Omental fat pad (tissue), 4 donors: ENCODE measurements around the gene KCNE3. TPM values are rescaled to one million over a fixed set of nuclear protein-coding genes. Genes with fewer than 3 reads are reported as not detected.
A peak's percentile ranks its signal among the peaks of the same experiment; 100 is the strongest.

Source experiments
- ATAC-seq: fragments of 150-250 bp; one replicate; pipeline ENCODE4 v1.9.1; 2016; ENCODE audit warnings: mild to moderate bottlenecking, moderate library complexity; ENCODE audit not compliant: low FRiP score
- DNase-seq: peaks from one replicate; pipeline ENCODE4 v3.0.0-alpha.2; 2019; ENCODE audit warnings: low spot score
- CTCF ChIP-seq, 3 donors: fragments of 450-650 bp; IDR thresholded peaks; one replicate each; pipeline ENCODE4 v1.5.1; 2016 to 2017; ENCODE audit warnings: antibody characterized with exemption in 3 of 3, mild to moderate bottlenecking in 3 of 3, moderate library complexity in 2 of 3
- total RNA-seq, 4 donors: library from RNA; depleted of rRNA; stranded (reverse); fragments of >200 nt; gene quantifications; one replicate each; pipeline ENCODE4 v1.1.0, GENCODE V29; 2016

Gene KCNE3
- total RNA-seq, 4 donors from 2014 or later, result 8.9 to 18.1 (median 11.0) TPM

GRCh38 chr11:74493791-74494630, 26.7 kb upstream of the KCNE3 start:
- DNase-seq, result no peak
- no peak for TF ChIP-seq CTCF (IDR thresholded peaks at IDR 0.05)
- no peak for ATAC-seq

DNA sequence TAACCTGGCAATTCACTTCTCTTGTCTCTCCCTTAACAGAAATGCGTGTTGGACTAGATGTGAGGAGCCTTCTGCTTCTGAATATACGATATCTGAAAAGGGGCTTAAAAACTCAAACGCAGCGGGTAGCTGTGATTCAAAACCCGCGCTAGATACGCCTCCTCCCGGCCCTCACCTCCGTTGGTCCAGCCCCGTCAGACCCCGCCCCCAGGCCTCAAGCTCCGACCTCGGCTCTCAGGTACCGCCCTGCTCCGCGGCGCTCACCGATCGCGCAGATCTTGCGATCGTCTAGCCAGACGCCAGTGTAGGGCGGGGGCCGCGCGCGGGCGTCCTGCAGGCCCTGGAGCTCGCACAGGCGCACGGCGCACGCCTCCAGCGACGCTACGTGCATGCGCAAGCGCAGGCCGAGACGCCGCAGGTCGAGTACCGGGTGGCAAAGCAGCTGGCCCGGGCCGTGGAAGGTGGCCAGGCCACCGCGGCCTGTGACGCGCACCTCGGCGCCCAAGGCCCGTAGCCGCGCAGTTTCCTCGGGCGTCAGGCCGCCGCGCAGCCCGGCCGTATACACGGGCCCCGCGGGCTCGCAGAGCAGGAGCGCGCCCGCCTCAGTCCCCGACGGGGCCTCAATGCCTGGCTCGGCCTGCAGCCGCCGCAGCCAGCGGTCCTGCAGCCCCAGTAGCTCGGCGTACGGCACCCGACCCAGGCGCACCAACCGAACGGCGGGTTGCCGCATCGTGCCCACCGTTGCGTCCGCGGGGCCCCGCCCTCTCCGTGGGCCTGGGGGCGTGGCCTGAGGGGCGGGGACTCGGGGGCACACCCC, 25.8 kb upstream of the KCNE3 start, which contains the start of gene LIPT2:
TSS of gene LIPT2 (minus strand) at position 751 of the 817 bp plus-strand sequence. CDS start at position 730, 21 bp downstream.
- TF ChIP-seq CTCF (IDR thresholded peaks at IDR 0.05), result no peak
- DNase-seq, result peak; percentile 76
- peak; percentile 99 for ATAC-seq

- TF ChIP-seq CTCF (IDR thresholded peaks at IDR 0.05), result no peak
- DNase-seq, result no peak
- ATAC-seq, result no peak
Observed at GRCh38 chr11:74492084-74492483, 24.7 kb upstream of the KCNE3 start.

GRCh38 chr11:74490941-74491340, 23.6 kb upstream of the KCNE3 start:
- TF ChIP-seq CTCF (IDR thresholded peaks at IDR 0.05), result no peak
- DNase-seq, result no peak
- no peak for ATAC-seq

DNA sequence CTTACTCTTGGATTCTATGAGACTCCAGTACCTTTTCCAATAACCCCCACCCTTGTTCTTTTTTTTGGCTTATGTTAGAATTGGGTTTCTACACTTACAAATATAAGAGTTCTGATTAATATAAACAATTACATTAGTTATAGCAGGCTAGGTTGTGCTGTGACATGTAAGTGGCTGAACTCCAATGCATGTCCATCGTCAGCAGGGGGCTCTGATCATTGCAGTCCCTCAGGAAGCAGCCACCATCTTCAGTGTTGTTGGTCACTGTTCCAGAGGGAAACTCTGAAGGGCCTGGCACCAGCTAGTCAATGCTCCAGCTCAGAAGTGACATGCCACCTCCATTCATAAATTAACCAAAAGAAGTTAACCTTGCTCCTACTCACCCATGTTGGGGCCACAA, 20.5 kb upstream of the KCNE3 start:
- DNase-seq (no peak), ATAC-seq (no peak)
- TF ChIP-seq CTCF (IDR thresholded peaks at IDR 0.05), result no peak

DNA sequence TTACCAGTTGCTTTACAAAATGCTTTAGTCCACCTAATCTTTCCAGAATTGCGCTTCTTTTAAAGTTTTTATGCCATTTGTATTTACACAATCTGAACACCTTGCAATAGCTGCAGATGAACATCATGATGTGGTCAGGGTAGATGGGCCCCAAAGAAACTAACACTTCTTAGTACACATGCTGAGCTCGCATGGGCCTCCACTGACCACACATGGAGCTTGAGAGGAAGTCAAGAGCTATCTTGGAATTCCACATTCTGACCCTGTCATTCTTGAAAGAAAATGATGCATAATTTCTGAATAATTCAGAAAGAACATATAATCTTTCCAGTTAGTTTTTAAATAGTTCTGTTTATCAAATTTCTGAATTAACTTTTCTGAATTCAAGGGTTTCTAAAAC, 18.5 kb upstream of the KCNE3 start:
- DNase-seq, result no peak
- ATAC-seq, result no peak
- TF ChIP-seq CTCF (IDR thresholded peaks at IDR 0.05), result no peak
